Spleen (tissue), 11 donors: ENCODE measurements around the gene PCID2. TPM values are rescaled to one million over a fixed set of nuclear protein-coding genes. Genes with fewer than 3 reads are reported as not detected.

Experiments
- DNase-seq: peaks from one replicate; pipeline ENCODE4 v3.0.0-alpha.2; 2020
- H3K27ac ChIP-seq, 8 donors: fragments of 200-600 bp; sonication (generic) in 7 of 8; 1 replicate in 4 of 8; 2 replicates in 4 of 8; pipeline versions ENCODE4 v1.5.0 to v1.8.0; 2016 to 2021; ENCODE audit warnings: inconsistent platforms in 4 of 8, mild to moderate bottlenecking in 4 of 8, moderate library complexity in 1 of 8
- H3K27me3 ChIP-seq, 7 donors: fragments of 200-600 bp; sonication (generic) in 6 of 7; replicated peaks in 1 of 7; 1 replicate in 4 of 7; 2 replicates in 3 of 7; pipeline versions ENCODE4 v1.5.0 to v1.8.0; 2016 to 2021; ENCODE audit warnings: inconsistent platforms in 3 of 7, mild to moderate bottlenecking in 1 of 7
- H3K36me3 ChIP-seq, 6 donors: fragments of 200-600 bp; sonication (generic) in 5 of 6; 1 replicate in 4 of 6; 2 replicates in 2 of 6; pipeline versions ENCODE4 v1.5.0 to v1.8.0; 2016 to 2021; ENCODE audit warnings: inconsistent platforms in 2 of 6
- H3K4me1 ChIP-seq, 6 donors: fragments of 200-600 bp; sonication (generic) in 5 of 6; 1 replicate in 3 of 6; 2 replicates in 3 of 6; pipeline versions ENCODE4 v1.5.0 to v1.8.0; 2016 to 2021; ENCODE audit warnings: inconsistent platforms in 3 of 6
- H3K4me3 ChIP-seq, 8 donors: fragments of 200-600 bp; sonication (generic) in 7 of 8; 1 replicate in 4 of 8; 2 replicates in 4 of 8; pipeline versions ENCODE4 v1.5.0 to v1.8.0; 2016 to 2021; ENCODE audit warnings: inconsistent platforms in 4 of 8, mild to moderate bottlenecking in 4 of 8, moderate library complexity in 2 of 8
- H3K9me3 ChIP-seq, 8 donors: fragments of 200-600 bp; sonication (generic) in 7 of 8; 1 replicate in 4 of 8; 2 replicates in 4 of 8; pipeline versions ENCODE4 v1.5.0 to v1.8.0; 2016 to 2021; ENCODE audit warnings: inconsistent platforms in 4 of 8
- CTCF ChIP-seq, 11 experiments: fragments of 200-600 bp in 7 of 11; fragments of 450-650 bp in 4 of 11; sonication (generic) in 4 of 11; IDR thresholded peaks in 8 of 11; conservative IDR thresholded peaks in 3 of 11; 1 replicate in 7 of 11; 2 replicates in 4 of 11; pipeline versions ENCODE4 v1.4.0 to v1.8.0; 2016 to 2021; ENCODE audit warnings: antibody characterized with exemption in 11 of 11, inconsistent platforms in 4 of 11, mild to moderate bottlenecking in 1 of 11
- POLR2A ChIP-seq, 3 donors: fragments of 450-650 bp; IDR thresholded peaks; one replicate each; pipeline ENCODE4 v1.5.1; 2017; ENCODE audit warnings: antibody characterized with exemption in 3 of 3, mild to moderate bottlenecking in 1 of 3
- POLR2AphosphoS5 ChIP-seq, 3 donors: sonication (generic); formaldehyde crosslinking; IDR thresholded peaks; one replicate each; pipeline ENCODE4 v1.5.1; 2017; ENCODE audit warnings: antibody characterized with exemption in 3 of 3
- WGBS, 5 donors: extraction: QIAGEN DNeasy Blood & Tissue Kit in 3 of 5; methylation state at CpG; one replicate each; pipeline versions ENCODE4 v1.1.5 to v1.1.7; 2013 to 2018; 5-methylcytosine and 5-hydroxymethylcytosine counted together
- intact Hi-C: fragments of 100-400 bp; cut with DNase I; formaldehyde crosslinking; loops from one replicate; pipeline ENCODE4 v1.15.0; 2023; ENCODE audit warnings: low total_unique reads
- polyA plus RNA-seq, 3 donors: library from polyadenylated mRNA; stranded (reverse); fragments of 200-250 nt; gene quantifications; one replicate each; pipeline ENCODE4 v1.2.1, GENCODE V29; 2013
- total RNA-seq, 7 donors: library from RNA; depleted of rRNA in 3 of 7; stranded (reverse); fragments of >200 nt in 3 of 7; fragmentation: NEBNext Ultra II Directional in 4 of 7; extraction: Animal tissue kit (Norgen Biotek cat#: 25700) in 4 of 7; gene quantifications; one replicate each; pipeline versions ENCODE4 v1.1.0 to v1.2.1, GENCODE V29; 2016 to 2021
- donor health status: healthy with polysubstance abuse.
- donor health status: DM: no; HTN: no; CAD: no; lungs with moderate emphysema.
- donor health status: DM: no; HTN: no; CAD: no.
- donor health status: Bipolar disorder and iron deficiency.
- donor health status: healthy.
- donor health status: DM: no; HTN: no; CAD: no.
- donor health status: DM: yes; HTN: yes; CAD: no.

Gene PCID2
- total and polyA plus RNA-seq, 10 donors: 34.3 to 71.0 (median 45.1) TPM

GRCh38 chr13:113233101-113233500 is 24.6 kb upstream of the PCID2 start:
- intact Hi-C loops: no loop called here
- DNase-seq: no peak
- WGBS, 5 donors: 95 to 99% (median 98%) methylated on average over 11 of the region's 11 CpGs

GRCh38 chr13:113232208-113233003 is 23.9 kb upstream of the PCID2 start:
- intact Hi-C loops: no loop called here
- Histone ChIP-seq H3K27ac (no peak overlapping the region), H3K4me3 (no peak overlapping the region), H3K9me3 (no peaks in the 10 kb centered on the region), H3K4me1 (no peaks in the 10 kb centered on the region), H3K36me3 (peaks cover 0 to 99% (median 65%) of the 10 kb centered on the region in 6 donors), H3K27me3 (no peaks in the 10 kb centered on the region)
- TF ChIP-seq POLR2A (IDR thresholded peaks at IDR 0.05): no peak
- TF ChIP-seq POLR2AphosphoS5 (IDR thresholded peaks at IDR 0.05): peak in 1 of 3 donors; percentile 55
- no peak for TF ChIP-seq CTCF (IDR thresholded peaks at IDR 0.05 in 8 of 11, conservative IDR thresholded peaks at IDR 0.05 in 3 of 11)
- DNase-seq: no peak
- WGBS, 5 donors: 79 to 88% (median 87%) methylated on average over 16 to 18 of the region's 18 CpGs

More at GRCh38 chr13:113233101-113233500, 24.6 kb upstream of the PCID2 start:
- Histone ChIP-seq H3K27ac (no peak overlapping the region), H3K27me3 (no peaks in the 10 kb centered on the region), H3K36me3 (peaks cover 0 to 99% (median 62%) of the 10 kb centered on the region in 6 donors), H3K4me1 (no peaks in the 10 kb centered on the region), H3K9me3 (no peaks in the 10 kb centered on the region), H3K4me3 (no peak overlapping the region)
- no peak for TF ChIP-seq POLR2A (IDR thresholded peaks at IDR 0.05)
- no peak for TF ChIP-seq CTCF (IDR thresholded peaks at IDR 0.05 in 8 of 11, conservative IDR thresholded peaks at IDR 0.05 in 3 of 11)
- TF ChIP-seq POLR2AphosphoS5 (IDR thresholded peaks at IDR 0.05): no peak

- Histone ChIP-seq H3K4me1 (peaks cover 0 to 6% (median 0%) of the 10 kb centered on the region in 6 donors), H3K4me3 (no peak overlapping the region), H3K27ac (no peak overlapping the region), H3K36me3 (peaks cover 0 to 99% (median 62%) of the 10 kb centered on the region in 6 donors), H3K9me3 (no peaks in the 10 kb centered on the region), H3K27me3 (no peaks in the 10 kb centered on the region)
- no peak for DNase-seq
- TF ChIP-seq POLR2AphosphoS5 (IDR thresholded peaks at IDR 0.05): no peak
- no peak for TF ChIP-seq CTCF (IDR thresholded peaks at IDR 0.05 in 8 of 11, conservative IDR thresholded peaks at IDR 0.05 in 3 of 11)
- TF ChIP-seq POLR2A (IDR thresholded peaks at IDR 0.05): no peak
- intact Hi-C loops: no loop called here
- 80 to 88% (median 87%) methylated on average over 11 to 14 of the region's 14 CpGs for WGBS, 5 donors
Measured at GRCh38 chr13:113231306-113232207, 23.1 kb upstream of the PCID2 start.
